Astrocyte (in vitro differentiated cells and primary cell): ENCODE measurements around the gene AFF2.

Source experiments
- CTCF ChIP-seq: IDR thresholded peaks from 2 replicates; pipeline ENCODE4 v1.5.1; 2011; ENCODE audit warnings: low read depth, mild to moderate bottlenecking, inconsistent platforms, low read length, moderate library complexity; ENCODE audit not compliant: insufficient read depth
- EZH2 ChIP-seq: IDR thresholded peaks from 2 replicates; pipeline ENCODE4 v1.6.1; 2012; ENCODE audit warnings: mild to moderate bottlenecking, low read length, inconsistent platforms; ENCODE audit not compliant: insufficient read depth

GRCh38 chrX:148535639-148536038 lies 35.2 kb downstream of the AFF2 start:
- TF ChIP-seq CTCF (no peak), EZH2 (no peak)
